Ureter (tissue), 1 donor: ENCODE data around the gene SCD5. TPM values are rescaled to one million over a fixed set of nuclear protein-coding genes. Genes with fewer than 3 reads are reported as not detected.

Experiments used
- DNase-seq: peaks from one replicate; pipeline ENCODE4 v3.0.0-alpha.2; 2020; ENCODE audit warnings: low spot score
- total RNA-seq: library from RNA; stranded (reverse); gene quantifications from one replicate; pipeline ENCODE4 v1.2.4, GENCODE V29; 2023
- donor health status: DM: yes; HTN: yes; CAD: no.

The SCD5 gene
- total RNA-seq, 1 donor from 2014 or later: 7.3 TPM

GRCh38 chr4:82589756-82590155 is 208.8 kb downstream of the SCD5 start:
- DNase-seq: no peak

GRCh38 chr4:82588771-82589270 is 209.8 kb downstream of the SCD5 start:
- DNase-seq: no peak

DNA sequence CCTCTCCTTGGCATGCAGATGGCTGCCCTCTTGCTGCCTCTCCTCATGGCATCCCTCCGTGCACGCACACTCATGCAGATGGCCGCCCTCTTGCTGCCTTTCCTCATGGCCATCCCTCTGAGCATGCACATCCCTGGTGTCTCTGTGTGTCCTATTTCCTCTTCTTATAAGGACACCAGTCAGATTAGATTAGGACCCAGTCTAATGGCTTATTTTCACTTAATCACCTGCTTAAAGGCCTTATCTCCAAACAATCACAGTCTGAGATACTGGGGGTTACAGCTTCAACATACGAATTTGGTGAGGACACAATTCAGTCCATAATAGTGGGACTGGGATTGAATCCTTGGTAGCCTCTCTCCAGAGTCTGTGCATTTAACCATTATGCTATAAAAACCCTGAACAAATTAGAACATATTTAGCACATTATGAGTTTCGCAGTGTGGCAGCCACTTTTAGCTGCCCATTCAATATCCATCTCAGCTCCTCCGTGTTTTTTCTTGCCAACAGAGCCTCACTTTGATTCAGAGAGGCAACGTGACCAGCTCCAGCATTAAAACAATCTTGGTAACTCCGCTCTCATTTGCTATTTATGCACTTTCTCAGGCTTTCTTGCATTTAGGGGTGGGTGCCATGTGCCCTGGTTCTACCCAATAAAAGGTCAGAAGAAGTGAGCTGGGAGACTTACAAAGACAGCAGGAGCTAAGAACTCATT is 210.6 kb downstream of the SCD5 start:
- no peak for DNase-seq

GRCh38 chr4:82585690-82586435 is 212.7 kb downstream of the SCD5 start:
- DNase-seq: no peak

DNA sequence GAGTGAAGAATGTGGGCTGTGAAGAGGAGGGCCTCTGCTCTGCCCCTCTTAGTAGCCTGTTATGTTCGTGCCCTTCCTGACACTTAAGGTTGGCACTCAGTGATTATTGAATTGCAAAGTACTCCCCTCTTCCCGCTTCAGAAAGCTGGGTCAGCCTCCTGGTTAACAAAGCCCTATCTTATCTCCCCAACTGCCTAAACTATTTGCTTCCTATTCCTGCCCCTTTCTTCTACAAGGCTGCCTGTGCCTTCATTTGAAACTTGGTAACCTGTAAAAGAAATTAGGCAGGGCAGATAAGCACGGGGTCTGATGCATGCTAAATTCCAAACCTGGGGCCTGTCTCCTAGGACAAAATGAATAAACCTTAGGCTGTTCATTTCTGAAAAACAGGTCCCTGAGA is 213.7 kb downstream of the SCD5 start:
- DNase-seq: no peak

- DNase-seq: no peak
These were observed 214.6 kb downstream of the SCD5 start for GRCh38 chr4:82583897-82584587.

DNA sequence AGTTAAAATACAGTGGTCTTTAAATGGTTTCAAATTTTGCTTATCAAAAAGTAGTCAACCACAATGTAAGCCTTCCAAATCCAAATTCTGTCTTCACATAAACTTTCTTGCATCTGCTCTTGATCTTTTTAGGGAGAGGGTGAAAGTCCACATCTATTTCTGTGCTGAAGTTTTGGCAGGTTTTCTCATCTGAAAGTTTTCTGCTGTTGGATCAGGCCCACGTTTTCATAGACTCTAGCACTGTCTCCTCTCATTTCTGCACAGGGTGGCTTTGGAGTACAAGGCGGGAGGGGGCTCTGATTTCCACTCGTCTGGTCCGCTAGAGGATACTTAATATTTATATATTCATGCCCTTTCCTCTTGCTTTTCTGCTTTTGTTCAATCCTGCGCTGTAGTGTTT is 218.7 kb downstream of the SCD5 start:
- no peak for DNase-seq

Other genes with a start within 250 kb of the SCD5 start
- 4.8 TPM for gene TMEM150C, start 236.8 kb downstream of the SCD5 start, total RNA-seq
- gene SEC31A, start 92.4 kb upstream of the SCD5 start, total RNA-seq: 239 TPM
- gene THAP9, start 101.9 kb upstream of the SCD5 start, total RNA-seq: 6.5 TPM
- 11.7 TPM for gene LIN54, start 212.0 kb upstream of the SCD5 start, total RNA-seq
- 35.3 TPM for gene COPS4, start 236.4 kb upstream of the SCD5 start, total RNA-seq